Brain microvascular endothelial cell (primary cell): ENCODE data around the gene NUDT4.

Source experiments
- DNase-seq: peaks from one replicate; pipeline ENCODE4 v3.0.0-alpha.2; 2020
- H3K27ac ChIP-seq: fragments of 250-450 bp; sonication (Bioruptor Pico); 2 replicates; pipeline ENCODE4 v1.5.1; 2020; ENCODE audit warnings: mild to moderate bottlenecking, moderate library complexity
- H3K27me3 ChIP-seq: fragments of 250-450 bp; sonication (Bioruptor Pico); replicated peaks from 2 replicates; pipeline ENCODE4 v1.5.1; 2020; ENCODE audit warnings: mild to moderate bottlenecking
- H3K36me3 ChIP-seq: fragments of 250-450 bp; sonication (Bioruptor Pico); replicated peaks from 2 replicates; pipeline ENCODE4 v1.5.1; 2020; ENCODE audit warnings: mild to moderate bottlenecking
- H3K4me3 ChIP-seq: 2 replicates; pipeline ENCODE4 v1.5.1; 2011; ENCODE audit warnings: low read depth, mild to moderate bottlenecking, control low read depth, low read length, moderate library complexity
- CTCF ChIP-seq: IDR thresholded peaks from 2 replicates; pipeline ENCODE4 v1.5.1; 2011; ENCODE audit warnings: low read depth, mild to moderate bottlenecking, moderate library complexity, low read length, control low read depth, inconsistent platforms; ENCODE audit errors: missing control alignments
- in situ Hi-C: cut with HindIII; loops from 2 replicates; pipeline ENCODE4 v1.10.0; 2017; ENCODE audit warnings: low sequenced_read_pairs, low pct_ligation_motif_present

The NUDT4 gene

GRCh38 chr12:93419388-93420034 is 41.8 kb downstream of the NUDT4 start:
- peak; percentile 28 for TF ChIP-seq CTCF
- H3K36me3 ChIP-seq, result no peaks in the 10 kb centered on the region
- H3K27ac ChIP-seq, result no peak overlapping the region
- no peaks in the 10 kb centered on the region for H3K27me3 ChIP-seq
- in situ Hi-C loops, result no loop called here
- H3K4me3 ChIP-seq, result no peak overlapping the region
- no peak for DNase-seq

- Histone ChIP-seq H3K36me3 (no peaks in the 10 kb centered on the region), H3K27me3 (no peaks in the 10 kb centered on the region), H3K4me3 (no peak overlapping the region), H3K27ac (no peak overlapping the region)
- TF ChIP-seq CTCF, result no peak
- in situ Hi-C loops, result no loop called here
- DNase-seq, result no peak
Observed at GRCh38 chr12:93422050-93422449, 44.3 kb downstream of the NUDT4 start.

GRCh38 chr12:93425736-93426411 is 48.1 kb downstream of the NUDT4 start:
- Histone ChIP-seq H3K27ac (no peak overlapping the region), H3K27me3 (no peaks in the 10 kb centered on the region), H3K36me3 (no peaks in the 10 kb centered on the region), H3K4me3 (no peak overlapping the region)
- no peak for DNase-seq
- no peak for TF ChIP-seq CTCF
- in situ Hi-C loops, result no loop called here

- Histone ChIP-seq H3K27ac (no peak overlapping the region), H3K4me3 (no peak overlapping the region), H3K36me3 (no peaks in the 10 kb centered on the region), H3K27me3 (no peaks in the 10 kb centered on the region)
- in situ Hi-C loops, result no loop called here
- no peak for TF ChIP-seq CTCF
- no peak for DNase-seq
Observed at GRCh38 chr12:93426412-93426805, 48.7 kb downstream of the NUDT4 start.

- in situ Hi-C loops, result no loop called here
- no peak overlapping the region for H3K4me3 ChIP-seq
- H3K27me3 ChIP-seq, result no peaks in the 10 kb centered on the region
- no peak for TF ChIP-seq CTCF
- no peaks in the 10 kb centered on the region for H3K36me3 ChIP-seq
- DNase-seq, result no peak
- no peak overlapping the region for H3K27ac ChIP-seq
Observed at GRCh38 chr12:93427779-93428564, 50.2 kb downstream of the NUDT4 start.
